HG02981 (cell line): ENCODE data around the gene MST1R.
"Not testable (repeated sequence)": the region's sequence is repeated elsewhere in the genome, so short reads cannot be mapped to it uniquely, and the experiment has no call there.

Experiments
- ATAC-seq: cut with Tn5 transposase; IDR thresholded peaks from one replicate; pipeline ENCODE4 v1.9.1; 2021; ENCODE audit warnings: mild to moderate bottlenecking, moderate library complexity; ENCODE audit not compliant: unreplicated experiment

The MST1R gene

DNA sequence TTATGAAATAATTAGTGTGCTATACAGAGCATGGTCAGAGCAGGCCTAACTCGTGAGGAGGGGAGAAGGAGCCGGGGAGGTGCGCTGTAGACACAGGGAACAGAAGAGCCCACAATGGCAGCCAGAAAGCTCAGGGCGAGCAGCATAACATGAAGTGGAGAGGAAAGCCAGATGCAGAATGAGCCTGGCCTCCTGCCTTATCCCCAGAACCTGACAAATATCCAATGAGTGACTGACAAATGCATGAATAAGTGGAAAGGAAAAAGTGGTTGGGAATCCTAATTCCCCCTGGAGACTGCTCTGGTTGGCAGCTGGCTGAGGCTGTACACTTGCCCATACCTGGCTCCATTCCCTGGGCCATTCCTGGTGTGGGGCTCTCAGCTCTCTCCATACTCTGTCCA, 9.2 kb upstream of the MST1R start:
- no peak for ATAC-seq

DNA sequence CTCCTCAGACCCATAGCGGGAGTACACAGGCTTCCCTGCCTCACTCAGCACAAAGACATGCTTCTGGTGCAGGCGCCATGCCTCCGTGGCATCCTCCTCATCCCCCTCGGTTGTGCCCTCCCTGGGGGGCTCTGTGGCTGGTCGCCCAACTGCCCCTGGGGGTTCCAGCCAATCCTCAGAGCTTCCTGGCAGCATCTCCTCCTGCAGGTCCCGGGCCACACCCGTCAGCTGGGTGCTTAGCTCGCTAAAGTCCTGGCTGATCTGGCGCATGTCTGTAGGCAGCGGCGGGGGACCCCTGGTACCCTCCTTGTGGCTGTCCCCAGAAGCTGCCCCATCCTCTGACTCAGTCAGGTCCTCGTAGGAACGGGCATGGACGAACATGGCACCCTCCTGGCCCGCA, 7.9 kb upstream of the MST1R start:
- no peak for ATAC-seq

DNA sequence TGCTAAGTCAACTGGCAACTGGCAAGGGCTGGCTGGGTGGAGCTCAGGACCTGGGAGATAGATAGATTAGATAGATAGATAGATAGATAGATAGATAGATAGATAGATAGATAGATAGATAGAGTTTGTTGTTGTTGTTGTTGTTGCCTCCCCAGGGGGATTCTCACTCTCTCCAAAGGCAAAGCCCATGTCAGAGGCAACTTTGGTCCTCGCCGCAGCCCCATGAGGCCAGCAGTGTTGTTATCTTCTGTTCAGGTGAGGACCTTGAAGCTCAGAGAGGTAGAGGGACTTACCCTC, 7.4 kb upstream of the MST1R start:
- ATAC-seq: no peak

DNA sequence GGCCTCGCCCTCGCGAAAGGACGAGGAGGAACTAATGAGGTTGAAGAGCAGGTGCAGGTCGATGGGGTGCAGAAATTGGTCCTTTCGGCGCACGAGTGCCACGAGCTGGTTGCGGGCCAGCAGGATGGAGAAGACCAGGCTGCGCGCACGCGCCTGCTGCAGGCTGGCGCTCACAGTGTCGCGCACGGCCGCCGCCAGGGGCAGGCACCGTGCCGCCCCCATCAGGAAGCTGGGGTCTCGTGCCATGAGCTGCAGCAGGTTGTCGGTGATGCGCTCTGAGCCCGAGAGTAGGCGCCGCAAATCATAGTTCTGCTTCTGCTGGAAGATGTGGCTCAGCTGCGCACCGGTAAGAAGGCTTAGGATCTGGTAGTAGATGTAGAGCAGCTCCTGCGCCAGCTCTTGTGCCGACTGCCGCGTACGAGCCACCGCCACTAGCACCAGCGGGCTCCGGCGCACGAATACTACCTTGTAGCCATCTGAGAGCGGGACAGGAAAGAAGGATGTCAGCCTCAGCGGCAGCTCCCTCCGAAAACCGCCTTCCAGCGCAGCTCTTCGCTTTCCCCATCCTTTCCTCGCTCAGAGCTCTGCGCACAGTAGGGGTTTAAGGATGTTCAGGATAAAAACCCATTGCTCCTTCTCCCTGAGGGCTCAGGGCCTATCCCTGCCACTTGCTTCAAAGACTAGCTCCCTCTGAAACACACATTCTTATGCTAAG, 6.9 kb upstream of the MST1R start:
- ATAC-seq: no peak

DNA sequence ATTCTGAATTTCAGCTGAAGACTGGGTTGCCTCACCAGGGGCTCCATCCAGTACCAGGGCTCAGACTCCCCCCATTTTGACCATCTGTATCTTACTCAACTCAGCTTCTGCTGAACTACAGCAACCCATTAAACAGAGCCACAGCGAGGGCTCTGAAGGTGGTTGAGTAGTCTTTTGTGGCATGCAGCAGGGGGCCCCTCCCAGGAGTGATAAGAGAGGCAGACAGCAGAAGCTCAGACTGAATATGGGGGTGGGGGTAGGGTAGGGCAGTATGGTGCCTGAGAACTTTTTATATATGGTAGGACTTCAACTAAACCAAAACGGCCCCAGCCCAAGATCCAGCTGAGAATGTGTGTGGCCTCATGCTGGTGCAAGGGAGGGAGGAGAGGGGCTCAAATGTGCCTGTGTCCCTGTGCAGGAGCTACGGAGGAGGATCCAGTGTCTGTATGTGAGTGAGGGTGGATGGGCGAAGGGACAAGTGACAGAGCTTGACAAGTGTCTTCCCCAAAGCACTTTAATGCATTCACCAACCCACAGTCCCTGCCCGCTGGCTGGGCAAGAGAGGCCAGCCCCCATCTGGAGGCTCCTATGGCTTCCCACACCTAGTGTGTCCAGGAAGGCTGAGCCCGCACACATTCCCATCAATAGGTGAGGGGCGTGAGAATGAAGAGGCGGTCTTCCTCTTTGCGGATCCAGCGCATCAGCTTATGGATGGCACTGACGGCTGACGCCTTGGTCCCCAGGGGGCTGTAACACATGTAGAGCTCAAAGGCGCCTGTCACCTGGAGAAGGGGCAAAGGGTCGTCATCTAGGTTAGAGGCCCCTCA, 4.9 kb upstream of the MST1R start:
- no peak for ATAC-seq

DNA sequence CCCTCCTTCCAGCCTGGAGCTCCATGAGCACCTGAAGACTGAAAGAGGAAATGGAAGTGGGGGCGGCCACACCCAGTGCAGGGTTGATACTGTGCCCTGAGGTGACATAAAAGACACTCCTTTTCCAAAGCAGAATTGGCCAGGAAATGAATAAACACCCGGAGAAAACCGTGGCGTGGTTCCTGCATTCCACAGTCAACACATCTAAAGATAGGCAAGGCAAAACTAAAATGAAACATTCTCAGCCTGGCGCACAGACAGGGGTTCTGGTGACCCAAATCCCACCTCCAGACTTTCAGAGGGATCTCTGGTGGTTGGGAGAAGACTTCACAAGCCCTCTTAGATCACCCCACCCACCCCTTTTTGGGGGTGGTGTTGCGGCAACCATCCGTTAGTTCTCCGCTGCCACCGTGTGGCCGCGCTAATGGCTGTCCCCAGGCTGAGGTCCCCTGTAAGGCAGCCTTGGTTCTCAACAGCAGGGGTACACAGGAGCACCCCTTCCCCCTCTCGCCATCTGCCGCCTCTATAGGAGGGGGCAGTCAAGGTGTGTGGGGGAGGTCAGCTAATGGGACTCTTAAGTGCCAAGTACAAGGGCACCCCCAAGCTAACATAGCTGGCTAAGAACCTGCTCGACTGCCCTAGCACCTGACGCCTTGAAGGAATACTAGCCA, 2.5 kb upstream of the MST1R start:
- no peak for ATAC-seq

DNA sequence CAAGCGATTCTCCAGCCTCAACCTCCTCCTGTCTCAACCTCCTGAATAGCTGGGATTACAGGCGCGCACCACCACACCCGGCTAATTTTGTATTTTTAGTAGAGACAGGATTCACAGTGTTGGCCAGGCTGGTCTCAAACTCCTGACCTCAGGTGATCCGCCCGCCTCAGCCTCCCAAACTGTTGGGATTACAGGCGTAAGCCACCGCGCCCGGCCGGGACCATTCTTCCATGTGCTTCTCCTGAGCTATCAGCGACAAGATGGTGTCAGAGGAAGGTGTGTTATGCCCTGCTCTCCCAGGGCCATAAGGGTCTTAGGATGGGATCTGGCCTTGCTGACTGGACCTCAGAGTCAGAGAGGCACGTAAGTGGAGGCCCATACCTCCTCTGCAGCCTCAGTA, 775 bp upstream of the MST1R start:
- not testable (repeated sequence) for ATAC-seq

DNA sequence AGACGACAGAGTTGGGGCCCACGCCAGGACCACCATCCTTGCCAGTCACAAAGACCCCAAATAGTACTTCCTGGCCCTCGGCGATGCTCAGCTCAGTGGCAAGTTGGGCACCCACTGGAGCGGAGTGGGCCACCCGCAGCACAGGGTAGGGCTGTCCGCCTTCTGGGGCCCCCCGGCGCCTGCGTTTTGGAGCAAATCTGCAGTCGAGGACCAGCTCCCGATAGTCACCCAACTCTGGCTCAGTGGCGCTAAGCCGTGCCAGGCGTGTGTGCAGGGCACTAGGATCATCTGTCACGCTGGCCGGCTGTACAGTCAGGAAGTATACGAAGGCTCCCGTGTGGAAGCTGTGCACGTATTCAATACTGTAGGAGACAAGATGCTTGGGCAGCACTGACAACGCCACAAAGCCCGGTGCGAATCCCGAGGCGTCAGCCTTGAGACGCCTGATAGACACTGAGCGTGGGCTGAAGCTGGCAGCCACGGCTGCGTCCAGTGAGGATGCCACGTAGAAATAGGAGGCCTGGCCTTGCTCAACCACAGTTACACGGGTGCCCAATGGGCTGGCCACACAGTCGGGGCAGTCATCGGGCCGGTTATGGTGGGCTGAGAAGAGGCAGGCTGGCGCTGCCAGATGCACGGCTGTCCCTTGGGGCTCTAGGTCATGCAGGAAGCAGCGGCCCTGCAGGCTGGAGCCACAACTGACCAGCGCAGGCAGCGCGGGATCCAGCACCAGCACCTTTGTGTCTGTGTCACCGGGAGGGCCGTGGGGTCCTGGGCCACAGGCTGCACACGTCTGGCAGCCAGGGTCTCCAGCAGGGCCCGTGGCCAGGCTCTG, 945 bp downstream of the MST1R start:
- no peak for ATAC-seq

DNA sequence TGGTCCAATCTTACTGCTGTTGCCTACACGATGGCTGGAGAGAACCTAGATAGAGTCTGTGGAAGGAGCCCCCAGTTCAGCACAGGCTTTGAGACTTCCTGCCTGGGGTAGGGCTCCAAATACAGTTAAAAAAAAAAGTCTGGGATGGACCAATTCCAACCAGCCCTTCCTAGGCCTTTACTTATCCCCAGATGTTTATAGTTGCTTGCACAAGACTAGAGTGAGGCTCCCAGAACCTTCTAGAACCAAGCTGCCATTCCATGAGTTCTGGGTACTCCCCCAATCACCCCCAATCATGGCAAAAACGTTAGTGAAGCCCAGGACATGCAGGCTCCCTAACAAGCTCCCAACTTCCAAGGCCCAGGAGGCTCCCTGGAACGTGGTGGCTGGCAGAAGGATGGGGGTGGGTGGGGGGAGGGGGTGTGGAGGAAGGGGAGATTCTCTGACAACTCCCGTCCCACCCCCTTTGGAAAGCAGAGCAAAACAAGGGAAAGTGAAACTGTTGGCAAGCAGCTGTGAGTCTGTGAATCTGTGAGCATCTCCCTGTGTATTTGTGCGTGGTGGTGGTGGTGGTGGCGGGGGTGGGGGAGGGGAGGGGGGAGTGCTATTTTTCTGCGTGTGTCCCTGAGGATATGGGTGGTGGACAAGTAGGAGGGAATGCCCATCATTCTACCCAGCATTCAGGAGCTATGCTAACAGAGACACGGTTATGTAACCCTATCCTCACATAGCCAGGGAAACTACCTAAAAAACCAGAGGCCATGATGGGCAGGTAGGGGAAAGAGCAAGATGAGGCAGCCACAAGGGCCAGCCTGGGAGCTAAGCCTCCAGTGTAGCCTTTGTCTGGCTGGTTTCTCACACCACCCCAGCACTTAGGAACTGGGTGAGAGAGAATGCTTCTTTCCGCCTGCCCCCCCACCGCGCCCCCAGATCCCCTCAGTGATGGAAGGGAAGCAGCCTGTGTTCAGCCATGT, 2.0 kb downstream of the MST1R start:
- ATAC-seq: no peak

DNA sequence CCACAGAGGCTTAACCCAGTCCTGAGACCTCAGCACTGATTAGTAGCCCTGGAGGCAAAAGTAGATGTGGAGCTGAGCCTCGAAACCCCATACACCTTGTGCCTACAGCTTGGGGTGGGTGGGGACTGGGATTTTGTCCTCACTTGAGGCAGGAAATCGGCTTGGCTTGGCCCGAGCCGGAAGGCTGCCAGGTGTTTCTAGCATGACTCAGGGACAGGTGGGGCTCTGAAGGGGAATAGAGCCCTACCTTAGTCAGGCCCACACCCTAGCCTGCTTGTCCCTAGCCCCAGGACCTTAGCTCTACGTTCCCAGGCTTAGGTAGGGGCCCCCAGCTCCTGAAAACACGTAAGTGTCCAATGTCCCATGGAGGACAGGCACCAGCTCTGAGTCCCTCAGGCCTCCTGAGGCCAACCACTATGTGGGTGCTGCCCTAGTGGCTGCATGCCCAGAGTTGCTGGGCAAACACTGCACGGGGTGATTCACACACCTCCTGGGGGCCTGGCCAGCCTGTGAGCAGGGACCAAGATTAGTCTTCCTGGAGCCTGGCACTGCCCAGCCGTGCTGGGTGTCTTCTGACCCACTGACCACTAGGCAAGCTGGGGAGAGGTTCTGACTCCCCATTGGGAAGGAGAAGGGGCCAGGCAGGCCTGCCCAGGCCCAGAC, 3.1 kb downstream of the MST1R start:
- no peak for ATAC-seq

DNA sequence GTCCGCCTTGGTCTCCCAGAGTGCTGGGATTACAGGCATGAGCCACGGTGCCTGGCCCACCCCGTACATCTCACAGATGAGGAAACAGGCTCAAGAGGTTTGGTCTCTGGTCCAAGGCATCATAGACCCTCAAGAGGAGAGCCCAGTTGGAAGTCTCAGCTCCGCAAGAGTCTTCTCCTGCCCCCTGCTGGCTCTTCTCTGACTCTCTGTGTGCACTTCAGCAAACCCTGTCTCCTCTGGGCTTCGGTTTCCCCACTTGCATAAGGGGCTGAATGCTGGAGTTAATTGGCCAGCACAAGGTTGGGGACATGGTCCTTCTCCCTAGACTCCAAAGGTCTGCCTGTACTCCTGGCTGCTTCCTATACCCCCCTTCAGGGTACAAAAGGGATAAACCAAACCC, 3.9 kb downstream of the MST1R start:
- no peak for ATAC-seq

DNA sequence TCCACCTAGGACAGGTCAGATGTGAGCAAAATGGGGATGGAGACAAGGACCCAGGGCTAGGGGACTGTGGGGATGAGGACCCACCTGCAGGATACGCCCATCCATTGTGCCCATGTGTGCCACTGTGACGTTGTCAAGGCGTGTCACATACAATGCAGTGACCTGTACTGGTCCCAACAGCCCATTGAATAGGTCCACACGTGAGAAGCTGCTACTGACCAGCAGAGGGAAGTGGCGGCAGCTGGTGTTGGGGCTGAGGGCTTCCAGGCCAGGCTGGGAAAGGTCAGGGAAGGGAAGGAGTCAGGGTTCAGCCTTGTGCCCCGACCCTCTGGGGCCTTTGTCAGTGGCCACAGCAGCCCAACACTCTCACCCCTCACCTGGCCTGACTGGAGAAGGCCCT, 4.7 kb downstream of the MST1R start:
- no peak for ATAC-seq

DNA sequence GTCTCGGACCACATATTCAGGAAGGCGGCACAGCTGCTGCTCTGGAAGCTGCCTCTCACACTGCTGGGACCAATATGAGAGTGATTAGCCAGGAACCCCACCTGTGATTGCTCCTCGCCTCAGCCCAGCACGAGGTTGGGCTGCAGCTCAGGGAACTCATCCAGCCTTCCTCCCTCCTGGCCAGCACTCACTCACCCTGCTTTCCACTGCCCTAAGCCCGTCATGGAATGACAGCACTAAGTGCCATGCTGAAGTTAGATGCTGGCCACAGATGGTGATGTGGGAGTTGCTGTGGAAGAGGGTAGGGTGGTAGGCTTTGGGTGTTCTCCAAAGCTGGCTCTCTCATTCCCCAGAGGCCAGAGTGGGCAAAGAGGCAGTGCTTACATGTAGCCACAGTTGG, 7.3 kb downstream of the MST1R start:
- no peak for ATAC-seq

DNA sequence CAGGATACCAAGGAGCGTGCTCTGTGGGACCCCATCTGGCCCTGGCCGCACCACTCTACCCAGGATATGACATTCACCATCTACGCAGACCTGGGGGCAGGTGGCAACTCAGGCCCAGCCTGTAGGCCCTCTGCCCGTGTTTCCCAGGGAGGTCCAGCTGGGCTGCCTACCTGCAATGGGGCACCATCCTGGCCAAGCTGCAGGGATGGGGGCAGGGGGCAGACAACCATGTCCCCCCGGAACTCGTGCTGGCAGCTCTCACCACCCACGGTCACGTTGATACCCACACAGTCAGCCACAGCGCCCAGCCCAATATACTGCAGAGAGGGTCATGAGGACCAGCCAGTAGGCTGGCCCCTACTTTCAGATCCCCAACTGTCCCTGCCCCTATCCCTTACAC, 7.9 kb downstream of the MST1R start:
- ATAC-seq: no peak

DNA sequence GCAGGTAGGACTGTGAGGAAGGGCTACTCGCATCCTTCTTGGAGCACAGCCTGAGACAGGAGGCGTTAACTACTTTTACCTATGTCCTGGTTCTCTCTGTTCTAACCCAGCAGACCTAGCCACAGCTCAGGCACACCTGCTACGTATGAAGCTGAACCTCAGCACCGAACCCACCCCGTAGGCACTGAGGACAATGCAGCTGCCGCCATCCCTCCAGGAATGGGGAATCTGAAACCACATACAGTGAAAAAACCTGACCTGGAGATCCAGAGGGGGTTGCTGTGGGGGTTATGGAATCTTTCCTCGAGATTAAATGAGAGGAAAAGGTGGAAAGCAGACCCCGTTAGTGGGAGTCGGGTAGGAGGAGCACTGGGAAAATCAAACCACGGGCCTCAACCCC, 14.4 kb downstream of the MST1R start:
- ATAC-seq: no peak

DNA sequence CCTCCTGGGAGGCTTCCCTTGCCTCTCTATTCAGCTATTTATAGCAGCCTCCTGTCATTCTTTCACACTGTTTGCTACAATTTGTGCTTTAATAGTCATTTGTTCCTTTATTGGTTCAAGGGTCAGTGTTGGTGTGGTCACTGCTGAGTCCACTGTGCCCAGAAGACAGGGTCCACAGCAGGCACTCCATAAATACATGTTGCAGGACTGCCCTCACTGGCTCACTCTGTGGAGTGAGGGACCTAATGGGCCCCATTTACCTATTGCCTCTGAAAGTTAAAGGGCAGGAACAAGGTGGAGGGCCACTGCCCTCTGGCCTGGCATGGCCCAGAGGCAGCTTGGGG, 16.8 kb downstream of the MST1R start:
- ATAC-seq: no peak

DNA sequence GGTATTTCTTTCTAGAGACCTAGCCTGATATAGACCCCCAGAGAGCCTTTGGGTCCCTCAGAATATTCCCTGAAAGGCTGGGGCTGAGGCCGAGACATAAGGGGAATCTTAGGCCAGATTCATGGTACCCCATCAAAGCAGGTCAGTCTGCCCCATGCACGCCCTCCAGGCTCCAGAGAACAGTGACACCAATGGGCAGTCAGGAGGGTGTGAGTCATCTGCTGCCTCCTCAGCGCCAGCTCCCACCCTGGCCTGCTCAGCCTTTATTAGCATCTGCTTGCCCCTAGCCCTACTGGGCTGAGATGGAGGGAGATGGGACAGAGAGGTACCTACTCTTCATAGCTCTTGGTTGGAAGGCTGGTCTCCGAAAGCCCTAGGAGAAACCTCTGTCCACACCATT, 19.7 kb downstream of the MST1R start:
- no peak for ATAC-seq

DNA sequence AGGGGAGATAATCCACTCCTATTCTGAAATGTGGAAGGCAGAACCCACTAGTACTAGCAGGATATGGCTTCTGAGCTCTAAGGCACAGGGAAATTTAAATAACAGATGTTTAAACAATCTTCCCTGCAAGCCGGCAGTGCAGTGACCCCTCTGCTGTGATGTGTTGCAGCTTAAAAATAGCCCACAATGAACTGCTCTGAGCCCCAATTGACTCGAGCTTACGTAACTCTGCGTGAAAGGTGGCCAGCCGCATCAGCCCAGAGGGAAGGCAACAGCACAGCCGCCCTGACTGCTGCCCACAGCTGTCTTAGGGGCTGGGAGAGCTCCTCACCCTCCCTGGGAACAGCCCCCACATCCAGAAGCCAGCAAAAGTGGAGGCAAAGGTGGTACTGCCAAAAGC, 21.5 kb downstream of the MST1R start:
- ATAC-seq: no peak

DNA sequence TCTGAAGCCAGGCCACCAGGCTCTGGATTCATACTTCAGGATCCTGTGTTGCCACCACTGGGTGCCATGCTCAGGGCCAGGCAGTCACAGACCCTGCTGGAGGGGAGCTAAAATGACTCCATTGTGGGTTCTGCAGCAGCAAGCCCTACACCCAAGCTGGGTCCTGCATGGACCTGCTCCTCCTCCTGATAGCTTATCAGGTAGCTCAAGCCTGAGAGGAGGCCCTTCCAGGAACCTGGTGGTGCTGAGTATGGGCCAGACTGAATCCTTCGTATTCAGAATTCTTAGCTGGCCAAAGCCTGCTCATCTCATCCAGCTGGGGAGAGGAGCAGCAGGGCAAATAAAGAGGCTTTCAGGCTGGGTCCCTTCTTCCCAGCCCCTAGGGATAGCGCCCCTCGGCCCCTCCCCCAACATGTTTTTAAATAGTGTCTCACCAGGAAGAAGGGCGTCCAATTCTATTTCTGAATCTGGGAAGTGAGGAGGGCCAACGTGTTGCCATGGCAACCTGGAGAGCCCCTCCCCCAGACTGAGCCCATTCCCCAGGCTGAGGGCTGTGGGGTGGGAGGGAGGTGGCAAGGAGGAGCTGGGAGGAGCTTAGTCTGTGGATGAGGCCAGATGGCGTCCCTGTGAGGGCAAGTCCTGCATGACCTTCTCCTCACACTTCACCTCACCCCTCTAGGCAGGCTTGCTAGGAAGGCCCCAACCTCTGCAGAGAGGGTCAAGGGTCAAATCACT, 22.9 kb downstream of the MST1R start:
- no peak for ATAC-seq
